ENCODE results near the gene QRSL1.

QRSL1 gene

DNA sequence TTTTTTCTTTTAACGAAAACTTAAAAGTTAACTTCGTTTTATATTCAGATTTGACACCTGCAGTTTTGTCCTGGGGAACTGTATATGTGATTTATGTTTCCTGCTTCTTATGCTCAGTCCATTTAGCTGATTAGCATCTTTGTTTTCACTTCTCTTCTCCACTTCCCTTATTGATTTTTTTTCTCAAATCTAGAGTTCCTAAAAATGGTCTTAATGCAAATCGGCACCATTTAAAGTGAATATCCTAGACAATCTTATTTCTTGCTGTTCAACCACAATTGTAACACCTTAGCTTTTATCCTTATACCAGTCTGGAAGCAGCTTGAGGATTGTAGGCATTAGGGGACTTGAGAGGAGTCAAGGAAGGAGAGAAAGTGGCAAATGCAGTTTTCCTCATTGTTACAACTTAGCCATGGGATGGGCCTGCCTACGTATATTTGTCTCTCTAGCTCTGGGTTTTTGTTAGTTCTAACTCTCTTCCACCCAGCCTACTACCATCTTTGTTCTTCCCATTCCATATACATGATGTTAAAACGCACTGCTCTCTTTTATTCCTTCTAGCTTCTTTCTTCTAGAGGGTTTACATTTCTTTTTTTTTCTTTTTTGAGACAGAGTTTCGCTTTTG is 8.5 kb downstream of the QRSL1 start:
- TF ChIP-seq CTCF (IDR thresholded peaks at IDR 0.05) (no peak), ZFX (IDR thresholded peaks at IDR 0.05; ENCODE audit: borderline replicate concordance) (no peak)
- no peak overlapping the region for H3K27ac ChIP-seq

GRCh38 chr6:106639812-106640211 is 10.4 kb downstream of the QRSL1 start:
- H3K27ac ChIP-seq = no peak overlapping the region

DNA sequence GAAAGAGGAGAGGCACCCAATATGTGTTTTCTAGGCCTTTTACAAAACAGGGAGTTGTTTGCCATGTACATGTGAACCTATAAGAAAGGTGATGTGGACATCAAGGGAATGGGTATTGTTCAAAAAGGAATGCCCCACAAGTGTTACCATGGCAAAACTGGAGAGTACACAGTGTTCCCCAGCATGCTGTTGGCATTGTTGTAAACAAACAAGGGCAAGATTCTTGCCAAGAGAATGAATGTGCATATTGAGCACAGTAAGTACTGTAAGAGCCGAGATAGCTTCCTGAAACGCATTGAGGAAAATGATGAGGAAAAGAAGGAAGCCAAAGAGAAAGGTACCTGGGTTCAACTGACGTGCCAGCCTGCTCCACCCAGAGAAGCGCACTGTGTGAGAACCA is 13.1 kb downstream of the QRSL1 start:
- no peak for TF ChIP-seq CTCF (IDR thresholded peaks at IDR 0.05)
- no peak for TF ChIP-seq ZFX (IDR thresholded peaks at IDR 0.05; ENCODE audit: borderline replicate concordance)
- H3K27ac ChIP-seq = peak overlapping the region; percentile 55

More at GRCh38 chr6:106639812-106640211, 10.4 kb downstream of the QRSL1 start:
- TF ChIP-seq ZFX (IDR thresholded peaks at IDR 0.05; ENCODE audit: borderline replicate concordance) = no peak
- TF ChIP-seq CTCF (IDR thresholded peaks at IDR 0.05) = no peak

DNA sequence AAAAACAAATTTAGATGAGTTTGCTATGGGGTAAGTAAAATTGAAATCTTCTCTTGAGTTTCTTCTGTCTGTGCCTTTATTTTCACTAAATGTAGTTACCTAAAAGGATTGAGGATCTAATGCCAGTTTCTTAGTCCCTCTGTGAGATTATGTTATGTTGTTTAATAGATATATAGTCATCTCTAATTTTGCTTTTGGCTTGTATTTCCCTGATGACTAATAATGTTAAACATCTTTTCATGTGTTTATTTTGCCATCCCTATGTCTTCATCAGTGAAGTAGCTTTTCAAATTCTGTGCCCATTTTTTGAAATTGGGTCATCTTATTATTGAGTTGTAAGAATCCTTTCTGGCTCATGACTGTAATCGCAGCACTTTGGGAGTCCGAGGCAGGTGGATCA is 13.7 kb downstream of the QRSL1 start:
- H3K27ac ChIP-seq = peak overlapping the region; percentile 55
- no peak for TF ChIP-seq CTCF (IDR thresholded peaks at IDR 0.05)
- no peak for TF ChIP-seq ZFX (IDR thresholded peaks at IDR 0.05; ENCODE audit: borderline replicate concordance)

- H3K27ac ChIP-seq = no peak overlapping the region
- no peak for TF ChIP-seq ZFX (IDR thresholded peaks at IDR 0.05; ENCODE audit: borderline replicate concordance)
Observed at GRCh38 chr6:106648651-106649308, 19.4 kb downstream of the QRSL1 start.

DNA sequence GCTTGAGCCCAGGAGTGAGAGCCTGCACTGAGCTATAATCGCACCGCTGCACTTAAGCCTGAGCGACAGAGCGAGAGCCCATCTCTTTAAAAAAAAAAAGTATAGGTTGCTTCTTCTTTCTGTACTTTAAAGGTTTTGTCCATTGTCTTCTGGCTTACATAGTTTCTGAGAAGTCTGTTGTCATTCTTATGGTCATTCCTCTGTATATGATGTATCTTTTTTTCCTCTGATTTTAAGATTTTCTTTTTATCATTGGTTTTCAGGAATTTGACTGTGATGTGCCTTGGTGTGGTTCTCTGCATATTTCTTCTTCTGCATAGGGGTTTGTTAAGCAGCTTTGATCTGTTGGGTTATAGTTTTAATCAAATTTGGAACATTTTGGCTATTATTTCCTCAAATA is 29.1 kb downstream of the QRSL1 start:
- no peak overlapping the region for H3K27ac ChIP-seq
- no peak for TF ChIP-seq ZFX (IDR thresholded peaks at IDR 0.05; ENCODE audit: borderline replicate concordance)
- TF ChIP-seq CTCF (IDR thresholded peaks at IDR 0.05) = no peak

DNA sequence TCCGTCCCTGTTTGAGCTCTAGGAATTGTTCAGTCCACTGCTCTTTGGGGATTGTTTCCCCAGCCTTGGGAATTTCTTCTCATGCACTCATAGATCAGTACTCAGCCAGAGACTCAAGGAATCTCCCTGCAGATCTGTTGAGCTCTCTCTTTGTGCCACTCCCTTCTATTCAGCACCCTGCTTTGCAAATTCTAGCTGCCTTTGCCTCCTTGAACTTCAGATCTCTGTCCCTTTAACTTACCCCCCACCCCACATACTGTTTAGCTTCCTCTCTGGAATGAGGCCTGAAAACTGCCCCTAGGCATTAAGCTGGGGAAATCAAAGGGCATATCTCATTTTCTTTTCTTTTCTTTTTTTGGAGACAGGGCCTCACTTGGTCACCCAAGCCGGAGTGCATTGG is 30.5 kb downstream of the QRSL1 start:
- no peak for TF ChIP-seq ZFX (IDR thresholded peaks at IDR 0.05; ENCODE audit: borderline replicate concordance)
- no peak for TF ChIP-seq CTCF (IDR thresholded peaks at IDR 0.05)
- H3K27ac ChIP-seq = no peak overlapping the region
